GM23338 (cell line): ENCODE measurements around the gene SRGAP3. TPM values are rescaled to one million over a fixed set of nuclear protein-coding genes. Genes with fewer than 3 reads are reported as not detected.

Source experiments
- ATAC-seq: fragments of 200-7000 bp; cut with Tn5 transposase; 3 replicates; pipeline ENCODE4 v1.9.1; 2020
- DNase-seq: peaks from one replicate; pipeline ENCODE4 v3.0.0-alpha.2; 2015; ENCODE audit warnings: low spot score
- H2AFZ ChIP-seq: fragments of 200-600 bp; sonication (generic); 2 replicates; pipeline ENCODE4 v1.8.0; 2016; ENCODE audit warnings: antibody characterized with exemption, mild to moderate bottlenecking, moderate library complexity
- H3F3A ChIP-seq: fragments of 200-600 bp; sonication (generic); replicated peaks from 2 replicates; pipeline ENCODE4 v1.8.0; 2017; ENCODE audit warnings: antibody characterized with exemption, mixed run types, low read depth
- H3K27ac ChIP-seq: fragments of 200-600 bp; sonication (generic); 2 replicates; pipeline ENCODE4 v1.6.1; 2016; ENCODE audit warnings: low read depth
- H3K27me3 ChIP-seq: fragments of 200-600 bp; sonication (generic); 2 replicates; pipeline ENCODE4 v1.8.0; 2016; ENCODE audit warnings: mild to moderate bottlenecking, mixed run types, moderate library complexity; ENCODE audit not compliant: insufficient read depth
- H3K36me3 ChIP-seq: fragments of 200-600 bp; sonication (generic); 2 replicates; pipeline ENCODE4 v1.8.0; 2016; ENCODE audit warnings: mild to moderate bottlenecking; ENCODE audit not compliant: insufficient read depth
- H3K4me1 ChIP-seq: fragments of 200-600 bp; sonication (generic); 2 replicates; pipeline ENCODE4 v1.8.0; 2016; ENCODE audit warnings: mild to moderate bottlenecking, moderate library complexity; ENCODE audit not compliant: insufficient read depth
- H3K4me2 ChIP-seq: fragments of 200-600 bp; sonication (generic); 2 replicates; pipeline ENCODE4 v1.7.1; 2017; ENCODE audit warnings: mixed run types
- H3K4me3 ChIP-seq: fragments of 200-600 bp; sonication (generic); 2 replicates; pipeline ENCODE4 v1.6.1; 2016; ENCODE audit warnings: mixed run types
- H3K79me2 ChIP-seq: fragments of 200-600 bp; sonication (generic); replicated peaks from 2 replicates; pipeline ENCODE4 v1.8.0; 2017; ENCODE audit warnings: mild to moderate bottlenecking; ENCODE audit not compliant: insufficient read depth
- H3K9me2 ChIP-seq: fragments of 200-600 bp; sonication (generic); 2 replicates; pipeline ENCODE4 v1.8.0; 2017; ENCODE audit not compliant: insufficient read depth
- H4K20me1 ChIP-seq: fragments of 200-600 bp; sonication (generic); replicated peaks from 2 replicates; pipeline ENCODE4 v1.8.0; 2017; ENCODE audit warnings: mild to moderate bottlenecking; ENCODE audit not compliant: insufficient read depth
- H3K27ac Mint-ChIP-seq: 2 replicates; pipeline ENCODE4 v1.8.0; 2020; ENCODE audit warnings: inconsistent platforms, mild to moderate bottlenecking, moderate library complexity, mixed read lengths
- H3K27me3 Mint-ChIP-seq: 3 replicates; pipeline ENCODE4 v1.8.0; 2022; ENCODE audit warnings: low read depth, mild to moderate bottlenecking, moderate library complexity, mixed read lengths, inconsistent platforms; ENCODE audit not compliant: insufficient read depth, poor library complexity
- H3K36me3 Mint-ChIP-seq: 3 replicates; pipeline ENCODE4 v1.8.0; 2021; ENCODE audit warnings: low read depth, mild to moderate bottlenecking, inconsistent platforms, moderate library complexity, mixed read lengths
- H3K4me1 Mint-ChIP-seq: 3 replicates; pipeline ENCODE4 v1.8.0; 2020; ENCODE audit warnings: mild to moderate bottlenecking, inconsistent platforms, mixed read lengths
- H3K4me3 Mint-ChIP-seq: 3 replicates; pipeline ENCODE4 v1.8.0; 2021; ENCODE audit warnings: moderate library complexity, mild to moderate bottlenecking, inconsistent platforms, mixed read lengths
- H3K9me3 Mint-ChIP-seq: 3 replicates; pipeline ENCODE4 v1.8.0; 2020; ENCODE audit warnings: moderate library complexity, mild to moderate bottlenecking, inconsistent platforms, mixed read lengths
- CREB1 ChIP-seq: fragments of 250-450 bp; sonication (Bioruptor Pico); IDR thresholded peaks from 2 replicates; pipeline ENCODE4 v1.5.0; 2020; ENCODE audit warnings: low read depth, mild to moderate bottlenecking, moderate library complexity
- EZH2 ChIP-seq: fragments of 200-600 bp; sonication (generic); IDR thresholded peaks from one replicate; pipeline ENCODE4 v1.8.0; 2017; ENCODE audit warnings: antibody characterized with exemption, mild to moderate bottlenecking, low read depth; ENCODE audit not compliant: unreplicated experiment
- JUNB ChIP-seq: IDR thresholded peaks from one replicate; pipeline ENCODE4 v1.6.1; 2016; ENCODE audit warnings: antibody characterized with exemption; ENCODE audit not compliant: unreplicated experiment
- NANOG ChIP-seq: IDR thresholded peaks from 2 replicates; pipeline ENCODE4 v1.6.1; 2016; ENCODE audit warnings: antibody characterized with exemption, borderline replicate concordance
- POLR2AphosphoS5 ChIP-seq: IDR thresholded peaks from 2 replicates; pipeline ENCODE4 v1.6.1; 2016; ENCODE audit warnings: antibody characterized with exemption, low read depth
- STAT1 ChIP-seq: IDR thresholded peaks from one replicate; pipeline ENCODE4 v1.6.1; 2016; ENCODE audit warnings: antibody characterized with exemption; ENCODE audit not compliant: unreplicated experiment
- ZNF114 ChIP-seq: fragments of 250-450 bp; sonication (Bioruptor Pico); IDR thresholded peaks from 2 replicates; pipeline ENCODE4 v1.5.0; 2020; ENCODE audit warnings: mild to moderate bottlenecking, moderate library complexity
- ZNF331 ChIP-seq: fragments of 250-450 bp; sonication (Bioruptor Pico); IDR thresholded peaks from 2 replicates; pipeline ENCODE4 v1.5.0; 2020; ENCODE audit warnings: low read depth, mild to moderate bottlenecking, moderate library complexity
- polyA plus RNA-seq: library from polyadenylated mRNA; unstranded; fragments of >200 nt; fragmentation: Nextera tagmentation; extraction: Ambion mirVana; gene quantifications from 2 replicates; pipeline ENCODE4 v1.2.1, GENCODE V29; 2016
- total RNA-seq: library from RNA; depleted of rRNA; stranded (reverse); fragments of >200 nt; shearing (Covaris generic); gene quantifications from 2 replicates; pipeline ENCODE4 v1.2.3, GENCODE V29; 2014
- TF ChIP-seq, protein P1 (sequence below): IDR thresholded peaks from 2 replicates; pipeline ENCODE4 v1.6.1; 2016; ENCODE audit warnings: antibody characterized with exemption
- TF ChIP-seq, protein P2 (sequence below): IDR thresholded peaks from one replicate; pipeline ENCODE4 v1.6.1; 2018; ENCODE audit warnings: antibody characterized with exemption; ENCODE audit not compliant: unreplicated experiment
- TF ChIP-seq, protein P3 (sequence below), 2 experiments: fragments of 200-600 bp in 1 of 2; sonication (generic) in 1 of 2; conservative IDR thresholded peaks; 2 replicates each; pipeline versions ENCODE4 v1.5.1 to v1.6.1; 2016 to 2017; ENCODE audit warnings: antibody characterized with exemption in 2 of 2, low read depth in 2 of 2, mild to moderate bottlenecking in 2 of 2, moderate library complexity in 1 of 2

SRGAP3 gene
- total and polyA plus RNA-seq, 2 experiments from 2014 or later, result 6.4 to 9.4 TPM

DNA sequence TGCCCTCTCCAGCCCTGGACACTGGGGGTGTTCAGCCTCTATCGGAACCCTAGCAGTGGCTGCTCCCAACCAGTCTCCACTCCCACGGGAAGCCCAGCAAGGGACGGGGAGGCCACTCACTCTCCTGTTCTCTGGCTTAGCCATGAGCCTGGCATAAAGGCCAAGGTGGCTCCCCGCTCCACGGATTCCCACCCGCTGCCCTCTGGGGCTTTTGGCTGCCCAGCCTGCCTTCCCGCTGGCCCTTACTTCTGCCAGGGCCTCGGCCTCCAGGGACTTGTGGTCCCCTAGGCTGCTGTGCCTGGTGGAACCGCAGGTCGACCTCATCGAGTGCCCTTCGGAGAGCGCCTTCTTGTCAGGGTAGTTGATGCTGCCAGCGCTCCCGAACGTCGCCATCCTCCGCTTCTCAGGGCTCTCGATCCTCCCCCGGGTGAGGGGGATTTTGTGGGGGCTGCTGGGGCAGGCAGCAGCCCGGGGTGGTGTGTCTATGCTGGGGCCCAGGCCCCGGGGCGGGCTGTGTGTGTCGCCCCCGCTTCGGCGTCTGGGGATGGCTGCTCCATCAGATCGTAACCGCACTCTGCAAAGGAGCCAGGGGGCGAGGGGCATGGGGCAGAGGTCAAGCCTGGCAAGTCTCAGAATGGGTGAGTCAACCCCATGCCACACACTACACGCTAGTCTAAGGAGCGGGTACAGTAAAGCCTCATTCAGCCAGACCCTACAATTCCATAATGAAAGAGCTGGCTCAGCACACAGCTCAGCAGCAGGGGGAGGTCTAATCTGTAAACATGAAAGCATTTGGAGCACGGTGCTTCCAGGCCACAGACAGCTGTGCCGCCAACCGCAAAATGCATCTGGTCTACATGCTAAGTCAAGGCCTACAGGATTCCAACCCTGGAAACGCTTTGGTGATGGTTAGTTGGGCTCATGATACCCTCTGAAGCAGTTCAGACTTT lies 258.9 kb downstream of the SRGAP3 start:
- Histone ChIP-seq H2AFZ (no peak overlapping the region), H3K27ac (no peak overlapping the region), H3K4me2 (no peak overlapping the region), H3K27me3 (no peaks in the 10 kb centered on the region), H3K4me1 (0 out of 2 replicates have a peak, but pooled peaks cover 8% of the 10 kb centered on the region), H3K36me3 (no peaks in the 10 kb centered on the region), H3K4me3 (no peak overlapping the region), H3K79me2 (no peaks in the 10 kb centered on the region), H4K20me1 (no peaks in the 10 kb centered on the region), H3F3A (no peaks in the 10 kb centered on the region), H3K9me2 (no peaks in the 10 kb centered on the region)
- Mint-ChIP-seq H3K4me1 (peaks cover 16% of the 10 kb centered on the region), H3K9me3 (no peaks in the 10 kb centered on the region), H3K36me3 (no peaks in the 10 kb centered on the region; the same call in 2 of the 3 replicates), H3K27me3 (peaks cover 12% of the 10 kb centered on the region), H3K27ac (no peak overlapping the region), H3K4me3 (no peak overlapping the region)
- TF ChIP-seq ZNF114 (CRISPR knock-in tag) (no peak), POLR2AphosphoS5 (no peak)
- TF ChIP-seq, protein P1, sequence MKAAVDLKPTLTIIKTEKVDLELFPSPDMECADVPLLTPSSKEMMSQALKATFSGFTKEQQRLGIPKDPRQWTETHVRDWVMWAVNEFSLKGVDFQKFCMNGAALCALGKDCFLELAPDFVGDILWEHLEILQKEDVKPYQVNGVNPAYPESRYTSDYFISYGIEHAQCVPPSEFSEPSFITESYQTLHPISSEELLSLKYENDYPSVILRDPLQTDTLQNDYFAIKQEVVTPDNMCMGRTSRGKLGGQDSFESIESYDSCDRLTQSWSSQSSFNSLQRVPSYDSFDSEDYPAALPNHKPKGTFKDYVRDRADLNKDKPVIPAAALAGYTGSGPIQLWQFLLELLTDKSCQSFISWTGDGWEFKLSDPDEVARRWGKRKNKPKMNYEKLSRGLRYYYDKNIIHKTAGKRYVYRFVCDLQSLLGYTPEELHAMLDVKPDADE, result no peak
- no peak for DNase-seq
- no peak for ATAC-seq

DNA sequence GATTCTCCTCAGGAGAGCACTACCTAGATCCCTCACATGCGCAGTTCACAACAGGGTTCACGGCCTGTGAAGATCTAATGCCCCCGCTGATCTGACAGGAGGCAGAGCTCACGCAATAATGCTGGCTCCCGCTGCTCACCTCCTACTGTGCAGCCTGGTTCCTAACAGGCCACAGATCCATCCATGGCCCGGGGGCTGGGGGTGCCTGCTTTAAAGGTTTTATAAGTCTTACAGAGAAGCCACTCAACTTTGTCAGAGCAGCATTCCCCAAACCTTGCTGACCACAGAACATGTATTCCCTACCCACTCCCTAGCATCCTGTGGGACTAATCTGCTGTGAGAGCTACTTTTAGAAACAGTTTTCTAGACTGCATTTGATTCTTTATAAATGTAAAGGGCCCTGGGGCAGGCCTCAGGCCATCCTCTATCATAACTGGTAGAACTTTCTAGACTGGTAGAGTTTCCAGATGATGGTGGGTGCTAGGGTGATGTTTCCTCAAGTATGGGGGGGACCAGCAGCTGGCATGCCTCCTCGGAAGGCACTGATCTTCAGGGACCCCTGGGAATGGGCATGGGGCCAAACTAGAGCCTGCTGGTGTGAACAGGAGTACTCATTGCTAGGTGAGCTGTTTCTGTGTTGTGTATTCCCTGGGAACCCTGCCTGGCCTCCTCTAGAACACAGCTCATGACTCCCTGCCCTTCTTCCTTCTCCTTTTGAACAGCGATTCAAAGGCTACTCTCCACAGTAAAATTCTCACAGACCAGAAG lies 260.5 kb downstream of the SRGAP3 start:
- Histone ChIP-seq H3K4me3 (no peak overlapping the region), H3F3A (no peaks in the 10 kb centered on the region), H3K27ac (no peak overlapping the region), H3K9me2 (no peaks in the 10 kb centered on the region), H3K36me3 (no peaks in the 10 kb centered on the region), H2AFZ (no peak overlapping the region), H3K4me2 (no peak overlapping the region), H3K27me3 (no peaks in the 10 kb centered on the region), H3K79me2 (no peaks in the 10 kb centered on the region), H4K20me1 (no peaks in the 10 kb centered on the region), H3K4me1 (0 out of 2 replicates have a peak, but pooled peaks cover 8% of the 10 kb centered on the region)
- H3K27me3 Mint-ChIP-seq, result peaks cover 12% of the 10 kb centered on the region
- no peaks in the 10 kb centered on the region for H3K9me3 Mint-ChIP-seq
- H3K4me1 Mint-ChIP-seq, result peaks cover 16% of the 10 kb centered on the region
- no peak overlapping the region for H3K4me3 Mint-ChIP-seq
- no peaks in the 10 kb centered on the region; the same call in 2 of the 3 replicates for H3K36me3 Mint-ChIP-seq
- ATAC-seq, result no peak
- H3K27ac Mint-ChIP-seq, result no peak overlapping the region
- DNase-seq, result no peak
- TF ChIP-seq ZNF114 (CRISPR knock-in tag), result no peak
- TF ChIP-seq, protein P2, sequence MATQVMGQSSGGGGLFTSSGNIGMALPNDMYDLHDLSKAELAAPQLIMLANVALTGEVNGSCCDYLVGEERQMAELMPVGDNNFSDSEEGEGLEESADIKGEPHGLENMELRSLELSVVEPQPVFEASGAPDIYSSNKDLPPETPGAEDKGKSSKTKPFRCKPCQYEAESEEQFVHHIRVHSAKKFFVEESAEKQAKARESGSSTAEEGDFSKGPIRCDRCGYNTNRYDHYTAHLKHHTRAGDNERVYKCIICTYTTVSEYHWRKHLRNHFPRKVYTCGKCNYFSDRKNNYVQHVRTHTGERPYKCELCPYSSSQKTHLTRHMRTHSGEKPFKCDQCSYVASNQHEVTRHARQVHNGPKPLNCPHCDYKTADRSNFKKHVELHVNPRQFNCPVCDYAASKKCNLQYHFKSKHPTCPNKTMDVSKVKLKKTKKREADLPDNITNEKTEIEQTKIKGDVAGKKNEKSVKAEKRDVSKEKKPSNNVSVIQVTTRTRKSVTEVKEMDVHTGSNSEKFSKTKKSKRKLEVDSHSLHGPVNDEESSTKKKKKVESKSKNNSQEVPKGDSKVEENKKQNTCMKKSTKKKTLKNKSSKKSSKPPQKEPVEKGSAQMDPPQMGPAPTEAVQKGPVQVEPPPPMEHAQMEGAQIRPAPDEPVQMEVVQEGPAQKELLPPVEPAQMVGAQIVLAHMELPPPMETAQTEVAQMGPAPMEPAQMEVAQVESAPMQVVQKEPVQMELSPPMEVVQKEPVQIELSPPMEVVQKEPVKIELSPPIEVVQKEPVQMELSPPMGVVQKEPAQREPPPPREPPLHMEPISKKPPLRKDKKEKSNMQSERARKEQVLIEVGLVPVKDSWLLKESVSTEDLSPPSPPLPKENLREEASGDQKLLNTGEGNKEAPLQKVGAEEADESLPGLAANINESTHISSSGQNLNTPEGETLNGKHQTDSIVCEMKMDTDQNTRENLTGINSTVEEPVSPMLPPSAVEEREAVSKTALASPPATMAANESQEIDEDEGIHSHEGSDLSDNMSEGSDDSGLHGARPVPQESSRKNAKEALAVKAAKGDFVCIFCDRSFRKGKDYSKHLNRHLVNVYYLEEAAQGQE, result no peak
- no peak for TF ChIP-seq STAT1
- TF ChIP-seq POLR2AphosphoS5, result no peak
- TF ChIP-seq CREB1 (CRISPR knock-in tag), result no peak
- TF ChIP-seq, protein P3, sequence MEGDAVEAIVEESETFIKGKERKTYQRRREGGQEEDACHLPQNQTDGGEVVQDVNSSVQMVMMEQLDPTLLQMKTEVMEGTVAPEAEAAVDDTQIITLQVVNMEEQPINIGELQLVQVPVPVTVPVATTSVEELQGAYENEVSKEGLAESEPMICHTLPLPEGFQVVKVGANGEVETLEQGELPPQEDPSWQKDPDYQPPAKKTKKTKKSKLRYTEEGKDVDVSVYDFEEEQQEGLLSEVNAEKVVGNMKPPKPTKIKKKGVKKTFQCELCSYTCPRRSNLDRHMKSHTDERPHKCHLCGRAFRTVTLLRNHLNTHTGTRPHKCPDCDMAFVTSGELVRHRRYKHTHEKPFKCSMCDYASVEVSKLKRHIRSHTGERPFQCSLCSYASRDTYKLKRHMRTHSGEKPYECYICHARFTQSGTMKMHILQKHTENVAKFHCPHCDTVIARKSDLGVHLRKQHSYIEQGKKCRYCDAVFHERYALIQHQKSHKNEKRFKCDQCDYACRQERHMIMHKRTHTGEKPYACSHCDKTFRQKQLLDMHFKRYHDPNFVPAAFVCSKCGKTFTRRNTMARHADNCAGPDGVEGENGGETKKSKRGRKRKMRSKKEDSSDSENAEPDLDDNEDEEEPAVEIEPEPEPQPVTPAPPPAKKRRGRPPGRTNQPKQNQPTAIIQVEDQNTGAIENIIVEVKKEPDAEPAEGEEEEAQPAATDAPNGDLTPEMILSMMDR (conservative IDR thresholded peaks at IDR 0.05; ENCODE audit: low read depth in 2 of 2), result no peak
- no peak for TF ChIP-seq ZNF331 (CRISPR knock-in tag)
- TF ChIP-seq EZH2, result no peak
- no peak for TF ChIP-seq NANOG
- no peak for TF ChIP-seq JUNB
